ENCODE data around the gene CTU1. TPM values are rescaled to one million over a fixed set of nuclear protein-coding genes. Genes with fewer than 3 reads are reported as not detected.
"Not testable (repeated sequence)": the region's sequence is repeated elsewhere in the genome, so short reads cannot be mapped to it uniquely, and the experiment has no call there.

Gene CTU1
- total and polyA plus RNA-seq, 4 donors: 2.5 to 9.8 (median 3.8) TPM

DNA sequence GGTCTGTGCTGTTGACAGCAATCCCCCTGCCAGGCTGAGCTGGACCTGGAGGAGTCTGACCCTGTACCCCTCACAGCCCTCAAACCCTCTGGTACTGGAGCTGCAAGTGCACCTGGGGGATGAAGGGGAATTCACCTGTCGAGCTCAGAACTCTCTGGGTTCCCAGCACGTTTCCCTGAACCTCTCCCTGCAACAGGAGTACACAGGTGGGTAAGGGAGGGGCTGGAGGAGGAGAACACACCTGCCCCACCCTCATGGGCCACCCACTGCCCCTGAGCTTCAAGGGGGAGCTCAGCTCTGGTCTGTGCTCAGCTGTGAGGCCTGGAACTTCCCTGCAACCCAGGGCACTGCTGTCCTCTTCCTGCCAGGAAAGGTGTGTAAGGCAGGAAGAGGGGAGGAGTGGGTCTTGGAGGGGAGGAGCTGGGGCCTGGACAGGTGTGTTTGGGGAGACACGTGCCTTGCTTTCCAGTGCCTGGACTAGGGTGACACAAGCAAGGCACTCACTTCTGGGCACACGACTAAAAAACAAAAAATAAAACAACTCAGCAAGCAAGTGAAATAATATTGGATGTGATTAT, 37.8 kb upstream of the CTU1 start:
- Histone ChIP-seq H3K36me3 (ENCODE audit: control insufficient read depth in 4 of 4, insufficient read depth in 4 of 4, low read length in 4 of 4) (no peaks in the 10 kb centered on the region), H3K4me3 (no peak overlapping the region), H3K4me1 (ENCODE audit: control insufficient read depth in 5 of 5, insufficient read depth in 5 of 5, low read length in 5 of 5) (no peaks in the 10 kb centered on the region), H3K27me3 (ENCODE audit: control insufficient read depth in 3 of 3, insufficient read depth in 3 of 3, low read length in 2 of 3) (no peaks in the 10 kb centered on the region), H3K27ac (ENCODE audit: low read depth in 1 of 2, low read length in 1 of 2) (no peak overlapping the region), H3K9ac (ENCODE audit: insufficient read depth in 1 of 2, low read length in 2 of 2) (no peak overlapping the region), H3K9me3 (ENCODE audit: control insufficient read depth in 4 of 4, insufficient read depth in 3 of 4, low read length in 3 of 4) (peaks cover 0 to 2% (median 0%) of the 10 kb centered on the region in 4 donors)
- no peak for ATAC-seq (ENCODE audit: insufficient read depth, low FRiP score)
- WGBS, 2 donors: 64 to 86% methylated on average over 4 of the region's 4 CpGs
- no peak for DNase-seq
- TF ChIP-seq, protein P1, sequence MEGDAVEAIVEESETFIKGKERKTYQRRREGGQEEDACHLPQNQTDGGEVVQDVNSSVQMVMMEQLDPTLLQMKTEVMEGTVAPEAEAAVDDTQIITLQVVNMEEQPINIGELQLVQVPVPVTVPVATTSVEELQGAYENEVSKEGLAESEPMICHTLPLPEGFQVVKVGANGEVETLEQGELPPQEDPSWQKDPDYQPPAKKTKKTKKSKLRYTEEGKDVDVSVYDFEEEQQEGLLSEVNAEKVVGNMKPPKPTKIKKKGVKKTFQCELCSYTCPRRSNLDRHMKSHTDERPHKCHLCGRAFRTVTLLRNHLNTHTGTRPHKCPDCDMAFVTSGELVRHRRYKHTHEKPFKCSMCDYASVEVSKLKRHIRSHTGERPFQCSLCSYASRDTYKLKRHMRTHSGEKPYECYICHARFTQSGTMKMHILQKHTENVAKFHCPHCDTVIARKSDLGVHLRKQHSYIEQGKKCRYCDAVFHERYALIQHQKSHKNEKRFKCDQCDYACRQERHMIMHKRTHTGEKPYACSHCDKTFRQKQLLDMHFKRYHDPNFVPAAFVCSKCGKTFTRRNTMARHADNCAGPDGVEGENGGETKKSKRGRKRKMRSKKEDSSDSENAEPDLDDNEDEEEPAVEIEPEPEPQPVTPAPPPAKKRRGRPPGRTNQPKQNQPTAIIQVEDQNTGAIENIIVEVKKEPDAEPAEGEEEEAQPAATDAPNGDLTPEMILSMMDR (IDR thresholded peaks at IDR 0.05; ENCODE audit: control extremely low read depth, extremely low read depth): no peak

DNA sequence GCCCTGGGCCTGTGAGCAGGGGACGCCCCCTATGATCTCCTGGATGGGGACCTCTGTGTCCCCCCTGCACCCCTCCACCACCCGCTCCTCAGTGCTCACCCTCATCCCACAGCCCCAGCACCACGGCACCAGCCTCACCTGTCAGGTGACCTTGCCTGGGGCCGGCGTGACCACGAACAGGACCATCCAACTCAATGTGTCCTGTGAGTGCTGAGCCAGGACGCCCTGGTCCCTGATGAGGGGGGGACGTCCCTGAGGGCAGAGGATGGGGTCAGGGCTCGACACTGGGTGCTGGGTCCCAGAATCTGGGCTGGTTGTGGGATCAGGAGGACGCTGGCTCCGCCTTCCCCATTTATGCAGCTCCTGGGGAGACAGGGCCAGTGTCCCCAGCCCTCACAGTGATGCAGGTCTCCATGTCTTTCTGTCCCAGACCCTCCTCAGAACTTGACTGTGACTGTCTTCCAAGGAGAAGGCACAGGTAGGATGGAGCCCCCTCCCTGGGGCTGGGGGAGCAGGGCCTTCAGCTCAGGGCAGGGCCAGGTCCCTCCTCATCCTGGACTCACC, 36.4 kb upstream of the CTU1 start:
- Histone ChIP-seq H3K9ac (ENCODE audit: insufficient read depth in 1 of 2, low read length in 2 of 2) (no peak overlapping the region), H3K4me3 (no peak overlapping the region), H3K27ac (ENCODE audit: low read depth in 1 of 2, low read length in 1 of 2) (no peak overlapping the region), H3K9me3 (ENCODE audit: control insufficient read depth in 4 of 4, insufficient read depth in 3 of 4, low read length in 3 of 4) (peaks cover 0 to 2% (median 0%) of the 10 kb centered on the region in 4 donors), H3K4me1 (ENCODE audit: control insufficient read depth in 5 of 5, insufficient read depth in 5 of 5, low read length in 5 of 5) (no peaks in the 10 kb centered on the region), H3K36me3 (ENCODE audit: control insufficient read depth in 4 of 4, insufficient read depth in 4 of 4, low read length in 4 of 4) (no peaks in the 10 kb centered on the region), H3K27me3 (ENCODE audit: control insufficient read depth in 3 of 3, insufficient read depth in 3 of 3, low read length in 2 of 3) (peaks cover 0 to 6% (median 0%) of the 10 kb centered on the region in 3 donors)
- 83 to 93% methylated on average over 10 to 11 of the region's 11 CpGs for WGBS, 2 donors
- TF ChIP-seq, protein P1 (IDR thresholded peaks at IDR 0.05; ENCODE audit: control extremely low read depth, extremely low read depth): no peak
- ATAC-seq (ENCODE audit: insufficient read depth, low FRiP score) (no peak), DNase-seq (no peak)

DNA sequence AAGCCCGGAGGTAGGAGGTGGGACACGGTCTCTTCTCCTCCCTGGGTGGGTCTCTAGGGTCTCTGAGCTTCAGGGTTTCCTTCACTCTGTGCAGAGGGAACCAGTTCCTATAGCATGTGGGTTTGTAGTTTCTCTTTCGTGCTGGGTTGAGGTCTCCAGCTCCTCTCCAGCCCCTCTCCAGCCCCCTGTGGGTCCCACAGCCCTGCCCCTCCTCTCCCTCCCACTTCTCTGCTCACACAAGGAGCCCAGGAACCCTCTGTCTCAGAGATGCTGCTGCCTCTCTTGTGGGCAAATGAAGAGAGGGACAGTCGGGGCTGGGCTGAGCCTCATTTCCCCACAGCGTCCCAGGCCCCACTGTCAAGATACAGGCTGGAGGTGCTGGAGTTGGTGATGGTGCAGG, 35.3 kb upstream of the CTU1 start:
- no peak overlapping the region for H3K27ac ChIP-seq (ENCODE audit: low read depth in 1 of 2, low read length in 1 of 2)
- DNase-seq (no peak), ATAC-seq (ENCODE audit: insufficient read depth, low FRiP score) (no peak)
- 86 to 95% methylated on average over 5 of the region's 5 CpGs for WGBS, 2 donors
- no peaks in the 10 kb centered on the region for H3K4me1 ChIP-seq (ENCODE audit: control insufficient read depth in 5 of 5, insufficient read depth in 5 of 5, low read length in 5 of 5)
- TF ChIP-seq, protein P1 (IDR thresholded peaks at IDR 0.05; ENCODE audit: control extremely low read depth, extremely low read depth): no peak
- no peak overlapping the region for H3K4me3 ChIP-seq
- peaks cover 0 to 6% (median 0%) of the 10 kb centered on the region in 3 donors for H3K27me3 ChIP-seq (ENCODE audit: control insufficient read depth in 3 of 3, insufficient read depth in 3 of 3, low read length in 2 of 3)
- peaks cover 0 to 2% (median 0%) of the 10 kb centered on the region in 4 donors for H3K9me3 ChIP-seq (ENCODE audit: control insufficient read depth in 4 of 4, insufficient read depth in 3 of 4, low read length in 3 of 4)
- no peaks in the 10 kb centered on the region for H3K36me3 ChIP-seq (ENCODE audit: control insufficient read depth in 4 of 4, insufficient read depth in 4 of 4, low read length in 4 of 4)
- H3K9ac ChIP-seq (ENCODE audit: insufficient read depth in 1 of 2, low read length in 2 of 2): no peak overlapping the region

DNA sequence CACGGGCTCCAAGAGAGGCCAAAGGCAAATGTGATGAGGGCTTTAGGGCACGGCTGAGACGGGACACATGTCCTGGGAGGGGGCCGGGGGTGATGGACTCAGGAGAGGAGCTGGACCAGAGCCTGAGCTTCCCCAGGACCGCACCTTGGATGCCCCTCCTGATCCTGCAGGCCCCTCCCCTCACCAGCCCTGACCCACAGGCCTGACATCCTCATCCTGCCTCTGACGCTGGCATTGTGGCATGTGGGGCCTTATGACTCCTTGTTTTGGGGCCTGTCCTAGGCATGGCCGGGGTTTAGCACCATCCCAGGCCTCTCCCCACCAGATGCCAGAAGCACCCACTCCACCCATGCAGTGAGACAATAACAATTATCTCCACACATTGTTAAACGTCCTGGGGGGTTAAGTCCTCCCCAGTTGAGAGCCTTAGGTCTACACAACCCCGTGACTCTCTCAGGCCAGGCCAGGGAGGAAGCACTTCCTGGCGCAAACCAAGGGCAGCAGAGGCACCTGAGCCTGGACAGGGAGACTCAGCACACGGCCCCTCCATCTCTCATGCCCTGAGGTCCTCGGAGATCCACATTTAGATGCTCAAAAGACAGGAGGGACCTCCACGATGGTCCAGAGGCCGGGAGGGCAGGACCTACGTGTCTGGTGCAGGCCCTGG, 34.7 kb upstream of the CTU1 start:
- not testable (repeated sequence) for H3K4me3 ChIP-seq

More for the DNA sequence above, 34.7 kb upstream of the CTU1 start:
- not testable (repeated sequence) for DNase-seq; H3K36me3 ChIP-seq (ENCODE audit: control insufficient read depth in 4 of 4, insufficient read depth in 4 of 4, low read length in 4 of 4); H3K9ac ChIP-seq (ENCODE audit: insufficient read depth in 1 of 2, low read length in 2 of 2); H3K9me3 ChIP-seq (ENCODE audit: control insufficient read depth in 4 of 4, insufficient read depth in 3 of 4, low read length in 3 of 4); H3K27me3 ChIP-seq (ENCODE audit: control insufficient read depth in 3 of 3, insufficient read depth in 3 of 3, low read length in 2 of 3); H3K27ac ChIP-seq (ENCODE audit: low read depth in 1 of 2, low read length in 1 of 2); H3K4me1 ChIP-seq (ENCODE audit: control insufficient read depth in 5 of 5, insufficient read depth in 5 of 5, low read length in 5 of 5); ATAC-seq (ENCODE audit: insufficient read depth, low FRiP score)
- WGBS, 2 donors: 75 to 83% methylated on average over 10 to 15 of the region's 15 CpGs
